Stimulated activated CD4-positive, alpha-beta T cell treated with anti-CD3 and anti-CD28 coated beads, Interleukin-4, amount 100 ng/mL, for 4 hours (primary cell): ENCODE results near the gene COL18A1.

Experiments
- DNase-seq, 2 experiments: peaks; one replicate each; pipeline ENCODE4 v3.0.0-alpha.2; 2020

The COL18A1 gene

GRCh38 chr21:45470773-45471524 lies 66.0 kb downstream of the COL18A1 start:
- DNase-seq = peak; percentile 42 to 69

DNA sequence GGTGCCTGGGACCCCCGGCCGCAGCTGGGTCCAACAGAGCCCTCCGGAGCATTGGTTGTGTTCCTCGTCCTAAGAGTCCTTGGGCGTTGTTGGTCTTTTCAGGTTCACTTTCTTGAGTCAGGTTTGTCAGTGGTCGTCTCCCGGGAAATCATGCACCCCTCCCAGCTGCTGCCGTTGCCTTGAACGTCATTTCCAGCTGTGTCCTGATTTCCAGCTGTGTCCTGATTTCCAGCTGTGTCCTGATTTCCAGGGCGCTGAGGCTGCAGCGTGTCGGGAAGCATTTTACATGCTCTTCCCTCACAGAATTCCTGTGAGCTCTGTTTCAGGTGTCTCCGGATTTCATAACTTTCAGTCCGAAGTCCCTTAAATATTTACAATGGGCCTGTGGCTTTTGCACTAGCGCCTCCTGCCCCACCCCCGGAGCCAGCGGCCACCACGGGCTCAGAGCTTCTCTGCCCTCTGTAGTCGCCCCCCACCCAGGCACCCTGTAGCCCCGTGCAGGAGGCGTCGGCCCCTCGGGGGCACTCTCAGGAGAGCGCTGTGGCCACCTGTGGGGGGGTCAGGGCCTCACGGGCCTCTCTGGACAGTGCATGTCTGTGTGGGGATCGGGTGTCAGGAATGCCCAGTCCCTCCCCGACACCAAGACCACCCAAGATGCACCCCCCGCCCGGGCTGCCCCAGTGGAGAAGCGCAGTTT lies 66.7 kb downstream of the COL18A1 start:
- no peak for DNase-seq

GRCh38 chr21:45472445-45473365 lies 67.7 kb downstream of the COL18A1 start:
- DNase-seq = no peak

GRCh38 chr21:45473496-45474322 lies 68.7 kb downstream of the COL18A1 start:
- DNase-seq = no peak

- no peak for DNase-seq
These were observed 69.5 kb downstream of the COL18A1 start for GRCh38 chr21:45474323-45474950.

DNA sequence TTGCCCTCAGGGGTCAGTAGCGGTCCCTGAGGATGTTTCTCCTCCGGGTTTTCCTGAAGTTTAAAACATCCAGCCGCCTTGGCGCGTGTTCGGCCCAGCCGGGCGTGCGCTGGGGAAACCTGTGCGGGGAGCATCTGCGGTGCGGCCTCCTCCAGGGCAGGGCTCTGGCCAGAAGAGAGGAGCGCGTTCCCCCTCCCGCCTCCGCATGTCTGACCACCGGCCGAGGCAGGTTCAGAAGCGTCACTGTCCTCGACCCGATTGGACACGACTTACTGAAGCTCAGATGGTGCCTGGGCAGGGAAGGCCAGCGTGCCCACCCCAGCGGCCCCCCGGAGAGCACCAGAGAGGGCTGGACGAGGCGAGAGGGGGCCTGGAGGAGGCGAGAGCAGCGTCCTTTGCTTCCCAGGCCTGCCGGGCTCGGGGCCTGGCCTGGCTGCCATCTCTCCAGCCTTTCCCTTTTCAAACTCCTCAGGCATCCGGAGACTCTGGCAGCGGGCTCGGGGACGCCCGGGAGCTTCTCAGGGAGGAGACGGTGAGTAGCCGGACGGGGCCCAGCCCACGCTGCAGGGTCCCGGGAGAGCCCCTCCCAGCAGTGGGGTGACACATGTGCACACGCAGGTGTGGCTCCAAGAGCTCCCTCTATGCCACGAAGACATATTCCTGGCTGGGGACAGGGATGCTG lies 70.2 kb downstream of the COL18A1 start:
- no peak for DNase-seq

- no peak for DNase-seq
These were observed 71.0 kb downstream of the COL18A1 start for GRCh38 chr21:45475797-45476570.

GRCh38 chr21:45476582-45476981 lies 71.6 kb downstream of the COL18A1 start:
- DNase-seq = no peak

DNA sequence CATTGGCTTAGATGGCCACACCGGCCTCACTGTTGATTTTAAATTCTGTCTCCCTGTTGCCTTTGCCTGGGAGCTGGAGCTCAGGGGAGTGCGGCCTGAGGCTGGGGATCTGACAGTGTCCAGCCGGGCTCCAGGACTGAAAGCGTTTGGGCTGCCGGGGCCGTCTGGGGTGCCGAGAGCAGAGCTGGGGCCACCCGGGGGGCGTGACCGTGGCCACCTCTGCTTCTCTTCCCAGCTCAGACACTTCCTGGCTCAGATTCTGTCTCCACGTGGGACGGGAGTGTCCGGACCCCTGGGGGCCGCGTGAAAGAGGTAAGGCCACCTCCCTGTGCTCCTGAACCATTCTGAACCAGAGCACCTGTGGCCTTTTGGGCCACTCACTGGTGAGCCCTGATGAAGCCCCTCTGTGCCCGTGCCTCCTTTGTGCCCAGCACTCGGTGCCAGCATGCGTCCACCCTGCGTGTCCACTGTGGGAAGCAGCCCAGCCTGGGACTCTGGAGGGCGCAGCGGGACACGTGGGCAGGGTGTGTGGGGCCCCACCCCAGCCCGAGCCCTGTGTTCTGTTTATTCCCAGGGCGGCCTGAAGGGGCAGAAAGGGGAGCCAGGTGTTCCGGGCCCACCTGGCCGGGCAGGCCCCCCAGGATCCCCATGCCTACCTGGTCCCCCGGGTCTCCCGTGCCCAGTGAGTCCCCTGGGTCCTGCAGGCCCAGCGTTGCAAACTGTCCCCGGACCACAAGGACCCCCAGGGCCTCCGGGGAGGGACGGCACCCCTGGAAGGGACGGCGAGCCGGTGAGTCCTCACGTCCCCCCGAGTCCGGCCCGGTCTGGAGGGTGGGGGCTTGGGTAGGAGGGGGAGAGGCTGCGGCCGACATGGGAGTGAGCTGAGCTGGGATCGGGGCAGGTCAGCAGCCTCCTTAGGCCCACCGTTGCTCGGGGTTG lies 72.5 kb downstream of the COL18A1 start:
- DNase-seq = no peak

DNA sequence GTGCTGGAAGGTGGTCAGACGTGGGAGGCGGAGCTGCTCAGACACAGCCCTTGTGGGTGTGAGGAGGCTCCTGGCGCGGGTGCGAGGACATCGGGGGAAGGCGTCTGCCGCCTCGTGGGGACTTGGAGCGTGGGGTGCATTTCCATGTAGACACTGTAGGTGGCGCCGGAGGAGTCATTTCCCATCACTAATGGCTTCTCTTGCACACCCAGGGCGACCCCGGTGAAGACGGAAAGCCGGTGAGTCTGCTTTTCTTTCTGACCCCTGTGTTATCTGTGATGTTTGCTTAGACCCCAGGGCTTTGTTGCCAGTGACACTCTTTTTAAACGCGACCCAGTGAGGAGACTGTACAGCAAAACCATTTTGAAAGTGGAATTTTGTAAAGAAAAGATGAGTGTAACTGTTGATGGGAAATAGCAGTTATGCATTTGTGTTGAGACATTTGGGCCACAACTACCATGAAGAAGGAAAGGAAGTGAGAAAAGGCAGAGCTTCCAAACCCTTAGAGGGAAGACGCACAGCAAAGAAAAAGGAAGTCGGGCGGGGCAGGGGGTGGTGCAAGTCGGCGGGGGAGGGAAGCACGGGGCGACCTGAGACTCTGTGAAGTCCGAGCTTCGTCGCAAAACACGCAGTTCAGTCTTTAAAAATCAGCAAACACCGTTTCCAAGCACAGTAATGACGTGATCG lies 73.3 kb downstream of the COL18A1 start:
- DNase-seq = peak; percentile 72 to 79

GRCh38 chr21:45478816-45479669 lies 74.1 kb downstream of the COL18A1 start:
- DNase-seq = no peak

DNA sequence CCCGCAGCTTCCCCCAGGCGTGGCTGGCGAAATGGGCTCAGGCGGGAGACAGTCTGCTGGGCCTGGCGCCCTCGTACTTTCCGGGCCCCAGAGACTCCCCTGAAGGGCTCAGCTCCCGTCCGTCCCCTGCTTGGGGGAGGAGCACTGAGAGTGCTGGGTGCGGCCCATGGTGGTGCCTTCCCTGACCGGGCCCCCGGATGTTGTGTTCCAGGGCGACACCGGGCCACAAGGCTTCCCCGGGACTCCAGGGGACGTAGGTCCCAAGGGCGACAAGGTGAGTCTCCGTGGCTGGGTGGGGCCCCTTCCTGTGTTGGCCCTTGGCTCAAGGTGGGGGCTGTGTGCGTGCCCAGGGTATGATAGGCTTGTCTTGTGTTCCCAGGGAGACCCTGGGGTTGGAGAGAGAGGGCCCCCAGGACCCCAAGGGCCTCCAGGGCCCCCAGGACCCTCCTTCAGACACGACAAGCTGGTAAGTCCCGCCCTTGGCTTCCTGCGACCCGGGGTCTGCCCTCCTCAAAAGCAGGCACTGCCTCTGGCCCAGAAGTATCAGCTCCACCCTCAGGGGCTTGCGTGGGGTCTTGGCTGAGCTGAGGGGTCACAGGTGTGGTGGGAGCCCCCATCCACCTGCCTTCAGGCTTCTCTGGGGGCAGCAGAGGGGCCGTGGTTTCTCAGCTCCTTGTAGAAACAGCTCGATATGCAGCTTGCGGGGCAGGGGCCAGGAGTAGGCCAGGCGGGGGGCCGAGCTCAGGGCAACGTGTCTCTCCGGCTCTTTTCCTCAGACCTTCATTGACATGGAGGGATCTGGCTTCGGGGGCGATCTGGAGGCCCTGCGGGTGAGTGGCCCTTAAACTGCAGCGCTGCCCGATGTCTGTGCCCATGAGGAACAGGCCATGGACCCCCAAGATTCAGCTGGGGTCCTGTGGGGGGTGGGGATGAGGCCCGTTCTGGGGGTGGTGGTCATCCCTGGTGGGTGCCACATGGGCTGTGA lies 75.0 kb downstream of the COL18A1 start:
- no peak for DNase-seq

DNA sequence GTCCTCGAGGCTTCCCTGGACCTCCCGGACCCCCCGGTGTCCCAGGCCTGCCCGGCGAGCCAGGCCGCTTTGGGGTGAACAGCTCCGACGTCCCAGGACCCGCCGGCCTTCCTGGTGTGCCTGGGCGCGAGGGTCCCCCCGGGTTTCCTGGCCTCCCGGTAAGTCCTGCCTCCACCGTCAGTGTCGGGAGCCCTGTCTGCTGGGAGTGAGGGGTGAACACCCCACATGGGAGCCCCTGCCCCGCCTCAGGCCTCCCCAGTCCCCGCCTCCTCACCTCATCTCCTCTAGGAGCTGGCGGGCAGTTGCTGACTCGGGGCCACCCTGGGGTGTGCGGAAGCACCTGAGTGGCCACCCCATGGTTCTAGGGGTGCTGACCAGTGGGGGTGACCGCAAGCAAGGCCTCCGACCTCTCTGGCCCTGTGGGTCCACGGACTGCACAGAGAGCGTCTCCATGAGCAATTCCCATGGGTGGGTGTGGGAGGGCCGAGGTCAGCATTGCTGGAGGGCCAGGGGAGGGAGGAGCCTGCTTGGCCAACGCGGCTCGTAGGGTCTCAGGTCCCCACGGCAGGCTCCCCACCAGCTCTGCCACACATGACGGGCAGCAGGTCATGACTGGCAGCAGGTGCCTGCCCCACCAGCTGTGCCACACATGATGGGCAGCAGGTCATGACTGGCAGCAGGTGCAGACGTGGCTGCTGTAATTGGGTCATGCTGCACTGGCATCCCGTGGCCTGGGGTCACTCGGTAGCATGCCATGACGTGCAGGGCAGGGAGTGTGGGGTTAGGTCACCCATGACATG lies 75.9 kb downstream of the COL18A1 start:
- no peak for DNase-seq

GRCh38 chr21:45481566-45481965 lies 76.6 kb downstream of the COL18A1 start:
- DNase-seq = no peak
